Stimulated activated CD4-positive, alpha-beta T cell treated with anti-CD3 and anti-CD28 coated beads, Interleukin-12 subunit alpha, Interleukin-12 subunit beta, amount 100 ng/mL, for 24 hours (primary cell): ENCODE measurements around the gene ACSM2B.
"Not testable (repeated sequence)": the region's sequence is repeated elsewhere in the genome, so short reads cannot be mapped to it uniquely, and the experiment has no call there.

ENCODE experiments used
- DNase-seq, 2 experiments: peaks; one replicate each; pipeline ENCODE4 v3.0.0-alpha.2; 2020; ENCODE audit warnings: low read depth in 2 of 2

ACSM2B gene

DNA sequence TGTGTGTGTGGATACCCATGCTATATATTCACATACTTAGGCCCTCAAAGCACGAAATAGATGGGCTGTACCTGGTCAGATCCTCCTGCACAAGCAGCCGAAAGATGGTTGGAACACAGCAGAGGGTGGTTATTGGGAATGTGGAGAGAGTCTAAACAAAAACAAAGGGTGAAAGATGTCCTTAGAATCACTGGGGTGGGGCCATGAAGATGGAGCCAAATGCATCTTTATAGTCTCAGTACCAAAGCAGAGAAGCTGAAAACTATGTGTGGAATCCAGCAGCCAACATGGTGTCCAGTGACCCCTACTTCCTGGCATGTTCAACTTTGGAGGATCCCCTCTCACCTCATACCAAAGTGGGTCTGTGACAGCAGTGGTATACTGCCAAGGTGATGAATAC is 19.5 kb upstream of the ACSM2B start:
- DNase-seq = not testable (repeated sequence)

- not testable (repeated sequence) for DNase-seq
These were observed 18.9 kb upstream of the ACSM2B start for GRCh38 chr16:20595068-20595467.

- DNase-seq = not testable (repeated sequence)
These were observed 16.6 kb upstream of the ACSM2B start for GRCh38 chr16:20592780-20593179.

DNA sequence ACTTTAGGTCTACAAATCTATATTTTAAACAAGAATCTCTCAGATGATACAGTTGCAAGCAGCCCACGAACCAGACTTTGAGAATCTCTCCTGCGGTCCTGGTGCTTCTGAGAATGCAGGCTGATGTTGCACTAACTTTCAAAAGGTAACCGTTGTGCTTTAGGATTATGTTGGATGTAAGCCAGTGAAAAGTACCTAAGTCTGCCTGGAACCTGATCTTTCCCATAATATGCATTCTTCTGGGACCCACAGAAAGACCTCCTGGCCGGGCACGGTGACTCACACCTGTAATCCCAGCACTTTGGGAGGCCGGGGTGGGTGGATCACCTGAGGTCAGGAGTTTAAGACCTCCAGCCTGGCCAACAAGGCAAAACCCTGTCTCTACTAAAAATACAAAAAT is 13.3 kb upstream of the ACSM2B start:
- DNase-seq = not testable (repeated sequence)

- DNase-seq = not testable (repeated sequence)
These were observed 11.5 kb upstream of the ACSM2B start for GRCh38 chr16:20587645-20588074.

DNA sequence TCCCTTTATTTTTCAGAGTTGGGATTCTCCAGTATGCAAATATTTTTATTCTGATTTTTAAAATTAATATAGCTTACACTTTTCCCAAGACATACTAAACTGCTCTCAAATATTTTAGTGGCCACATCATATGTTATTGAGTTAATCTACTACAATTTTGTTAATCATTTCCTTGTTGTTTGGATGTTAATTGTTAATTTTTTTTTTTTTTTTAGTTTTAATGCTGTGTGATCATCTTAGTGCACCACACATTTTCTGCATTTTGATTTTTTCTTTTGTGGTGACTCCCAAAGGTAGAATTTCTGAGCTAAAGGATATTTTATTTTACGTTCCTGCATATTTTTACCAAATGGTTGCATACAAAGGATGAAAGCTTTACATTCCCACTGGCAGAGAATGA is 10.5 kb upstream of the ACSM2B start:
- not testable (repeated sequence) for DNase-seq

- DNase-seq = not testable (repeated sequence)
These were observed 9.9 kb upstream of the ACSM2B start for GRCh38 chr16:20586112-20586511.

DNA sequence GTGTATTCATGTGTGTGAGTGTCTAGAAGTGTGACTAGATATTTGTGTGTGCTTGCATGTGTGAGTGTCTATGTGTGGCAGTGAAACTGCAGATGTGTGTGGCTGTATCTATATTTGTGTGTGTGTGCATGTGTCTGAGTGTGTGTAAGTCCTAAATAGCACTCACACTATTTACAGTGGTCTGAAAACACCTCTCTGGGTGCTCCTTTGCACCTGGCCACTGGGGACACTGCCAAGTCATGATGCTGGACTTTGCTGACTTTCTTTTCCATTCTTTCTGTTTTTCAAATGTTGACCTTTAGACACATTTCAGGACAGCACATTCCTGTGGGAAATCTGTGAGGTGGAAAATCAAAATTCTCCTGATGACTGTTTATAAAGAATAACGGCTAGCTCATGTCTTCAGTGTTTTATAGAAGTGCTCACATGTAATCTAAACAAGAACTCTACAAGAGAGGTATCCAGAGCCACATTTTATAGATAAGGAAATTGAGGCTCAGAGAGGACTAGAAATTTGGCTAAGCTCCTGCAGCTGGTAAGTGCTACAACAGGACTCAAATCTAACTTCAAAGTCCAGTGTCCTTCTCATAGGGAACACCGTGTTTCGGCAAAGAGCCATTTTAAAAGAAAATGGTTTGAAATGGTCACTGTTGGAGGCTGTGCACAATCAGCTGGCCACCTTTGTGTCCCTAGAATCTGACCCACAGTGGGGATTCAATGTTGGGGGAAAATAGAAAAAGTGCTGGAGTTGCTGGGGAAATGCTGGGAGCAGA is 4.5 kb upstream of the ACSM2B start:
- not testable (repeated sequence) for DNase-seq

GRCh38 chr16:20578091-20578490 is 1.9 kb upstream of the ACSM2B start:
- DNase-seq = not testable (repeated sequence)

- DNase-seq = not testable (repeated sequence)
These were observed 7.0 kb downstream of the ACSM2B start for GRCh38 chr16:20569117-20569651.

DNA sequence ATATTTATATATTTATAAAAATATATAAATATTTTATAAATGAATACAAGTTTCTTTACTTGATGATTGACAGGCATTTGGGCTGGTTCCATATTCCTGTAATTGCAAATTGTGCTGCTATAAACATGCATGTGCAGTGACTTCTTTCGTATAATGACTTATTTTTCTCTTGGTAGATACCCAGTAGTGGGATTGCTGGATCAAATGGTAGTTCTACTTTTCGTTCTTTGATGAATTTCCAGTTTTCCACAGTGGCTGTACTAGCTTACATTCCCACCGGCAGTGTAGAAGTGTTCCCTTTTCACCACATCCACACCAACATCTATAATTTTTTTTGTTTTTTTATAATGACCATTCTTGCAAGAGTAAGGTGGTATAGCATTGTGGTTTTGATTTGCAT is 7.8 kb downstream of the ACSM2B start:
- DNase-seq = no peak

- DNase-seq = no peak
These were observed 9.3 kb downstream of the ACSM2B start for GRCh38 chr16:20566864-20567263.

DNA sequence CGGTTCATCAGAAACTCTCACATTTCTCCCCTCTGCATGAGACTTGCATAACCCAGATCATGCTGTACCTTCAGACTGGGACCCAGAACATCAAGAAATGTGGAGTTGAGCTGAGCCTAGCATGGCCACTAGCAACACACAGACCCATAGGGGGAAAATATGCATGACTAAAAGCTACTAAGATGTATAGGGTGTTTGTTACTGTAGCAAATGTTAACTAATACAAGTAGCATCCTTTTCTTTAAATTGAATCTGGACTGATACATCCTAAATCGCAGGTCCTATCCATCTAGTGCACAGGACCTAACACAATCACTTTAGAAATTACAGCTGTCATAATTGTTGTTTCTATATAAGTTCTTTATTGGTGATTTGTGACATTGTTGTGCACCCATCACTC is 10.8 kb downstream of the ACSM2B start:
- not testable (repeated sequence) for DNase-seq

GRCh38 chr16:20564218-20564617 is 11.9 kb downstream of the ACSM2B start:
- not testable (repeated sequence) for DNase-seq

- not testable (repeated sequence) for DNase-seq
These were observed 20.5 kb downstream of the ACSM2B start for GRCh38 chr16:20555628-20556027.

DNA sequence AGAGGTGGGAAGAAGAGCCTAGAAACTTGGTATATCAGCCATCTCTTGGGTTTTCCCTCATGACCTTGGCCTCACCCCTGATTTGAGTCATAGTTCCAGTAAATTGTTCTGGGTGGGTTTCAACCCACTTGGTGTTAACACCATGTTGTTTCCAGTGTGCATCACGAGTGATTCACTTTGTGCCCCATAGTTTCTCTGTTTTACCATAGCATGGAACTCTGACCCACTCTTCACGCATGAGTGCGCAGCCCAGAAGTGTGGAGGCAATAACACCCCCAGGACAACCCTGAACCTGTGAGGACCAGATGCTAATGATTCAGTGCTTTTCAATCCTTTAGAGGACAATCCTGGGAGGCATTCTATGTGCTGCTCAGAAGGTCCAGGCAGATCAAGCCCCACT is 21.5 kb downstream of the ACSM2B start:
- not testable (repeated sequence) for DNase-seq

DNA sequence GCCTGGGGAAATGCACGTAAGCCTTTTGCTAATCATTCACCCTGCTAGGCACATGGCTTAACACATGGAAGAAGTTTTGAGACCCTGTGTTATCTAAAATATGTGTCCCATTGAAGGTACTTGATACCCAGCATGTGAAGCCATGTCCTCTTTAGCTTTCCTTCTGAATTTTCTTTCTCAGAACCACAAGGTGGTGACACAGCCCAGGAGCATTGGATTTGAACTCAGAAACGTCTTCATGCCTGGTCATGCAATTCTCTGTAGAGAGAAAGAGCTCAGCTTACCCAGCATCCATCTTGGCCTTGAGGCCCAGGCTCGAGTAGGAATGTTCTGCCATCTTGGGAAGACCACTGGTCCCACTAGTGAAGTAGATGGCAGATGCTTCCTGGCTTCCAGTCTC is 22.7 kb downstream of the ACSM2B start:
- not testable (repeated sequence) for DNase-seq

DNA sequence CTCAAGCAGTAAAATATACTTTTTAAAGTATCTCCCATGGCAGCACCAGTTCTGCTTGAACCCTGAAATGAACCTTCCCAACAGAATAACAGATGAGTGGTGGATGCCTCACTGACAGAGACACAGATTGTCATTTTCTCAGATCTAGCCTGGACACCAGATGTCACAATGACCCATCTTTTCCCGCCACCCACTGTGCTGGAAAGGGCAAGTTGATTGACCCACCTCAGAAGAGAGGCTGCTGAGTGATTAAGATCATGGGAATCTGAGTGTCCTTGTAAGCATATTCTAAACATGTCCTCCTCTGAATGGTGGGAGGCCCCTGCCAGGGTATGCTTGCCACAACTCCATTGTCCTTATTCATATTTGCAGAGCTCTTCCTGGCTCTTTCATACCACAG is 29.2 kb downstream of the ACSM2B start:
- not testable (repeated sequence) for DNase-seq

DNA sequence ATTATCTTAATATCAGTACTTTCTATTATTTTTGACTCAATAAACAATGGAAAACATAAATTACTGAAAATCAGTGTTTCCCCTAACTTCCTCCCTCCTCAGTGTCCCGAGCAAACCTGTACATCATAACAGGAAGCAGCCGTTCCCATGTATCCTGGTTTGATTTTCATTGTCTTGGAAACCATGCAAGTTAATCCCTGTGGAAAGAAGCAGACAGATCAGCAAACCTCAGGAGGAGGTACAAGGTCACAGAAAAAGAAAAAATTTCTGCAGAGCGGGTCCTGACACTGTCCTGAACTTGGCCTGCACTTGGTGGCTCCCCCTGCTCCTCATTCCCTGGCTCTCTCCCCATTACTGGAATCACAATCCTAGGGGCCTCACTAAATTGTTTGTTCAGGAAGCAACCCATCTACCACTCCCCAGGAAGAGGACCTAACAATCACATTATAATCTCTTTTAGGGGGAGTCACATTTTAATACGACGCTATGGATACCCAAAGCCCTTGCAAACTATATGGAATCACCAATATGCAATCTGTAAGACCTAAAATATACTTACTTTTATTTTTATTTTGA is 29.8 kb downstream of the ACSM2B start:
- not testable (repeated sequence) for DNase-seq

DNA sequence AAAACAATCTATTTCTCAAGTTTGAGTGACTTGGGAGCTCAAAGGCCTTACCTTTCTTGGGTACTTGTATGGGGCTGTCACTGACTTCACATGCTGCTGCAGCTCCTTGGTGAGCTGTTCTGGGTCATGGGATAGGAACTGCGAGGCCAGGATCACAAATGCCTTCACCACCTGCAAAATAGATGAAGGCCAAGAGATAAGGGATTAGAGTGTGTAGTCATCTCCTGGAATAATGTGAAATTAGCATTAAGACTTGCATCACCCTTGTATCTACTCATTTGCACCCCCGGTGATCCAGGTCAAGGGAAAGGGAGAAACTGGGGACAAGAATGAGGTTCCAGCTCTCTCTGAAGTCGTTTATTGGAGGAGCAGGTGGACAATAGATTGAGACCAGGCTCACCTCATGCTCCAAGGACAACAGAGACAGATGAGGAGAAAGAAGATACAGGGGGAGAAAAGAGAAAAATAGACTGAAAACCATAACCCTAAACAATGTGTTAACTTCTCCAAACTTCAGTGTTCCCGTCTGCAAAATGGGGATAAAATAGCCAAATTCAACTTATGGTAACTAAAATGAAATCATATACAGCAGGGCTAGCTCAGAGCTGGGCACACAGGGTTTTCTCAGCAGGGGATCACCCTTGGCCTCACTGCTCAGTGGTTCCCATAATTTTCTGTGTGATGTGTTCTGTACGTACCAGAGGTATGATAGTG is 35.4 kb downstream of the ACSM2B start:
- DNase-seq = not testable (repeated sequence)

DNA sequence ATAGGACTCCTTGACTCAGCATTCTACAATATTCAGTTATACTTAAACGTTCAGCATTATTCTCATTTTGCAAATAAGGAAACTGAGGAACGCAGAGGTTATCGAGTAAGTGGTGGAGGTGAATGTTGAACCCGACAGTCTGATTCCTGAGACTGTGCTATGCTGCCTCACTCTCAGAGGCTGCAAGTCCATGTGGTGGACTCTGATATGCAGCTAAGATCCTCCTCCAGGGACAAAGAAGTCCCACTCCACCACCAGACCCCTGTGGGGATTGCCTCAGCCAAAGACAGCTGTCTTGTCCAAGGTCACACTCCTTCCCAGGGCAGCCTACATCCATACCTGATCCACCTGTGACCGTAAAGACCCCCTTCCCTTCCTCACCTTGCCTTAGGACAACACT is 37.5 kb downstream of the ACSM2B start:
- DNase-seq = no peak

DNA sequence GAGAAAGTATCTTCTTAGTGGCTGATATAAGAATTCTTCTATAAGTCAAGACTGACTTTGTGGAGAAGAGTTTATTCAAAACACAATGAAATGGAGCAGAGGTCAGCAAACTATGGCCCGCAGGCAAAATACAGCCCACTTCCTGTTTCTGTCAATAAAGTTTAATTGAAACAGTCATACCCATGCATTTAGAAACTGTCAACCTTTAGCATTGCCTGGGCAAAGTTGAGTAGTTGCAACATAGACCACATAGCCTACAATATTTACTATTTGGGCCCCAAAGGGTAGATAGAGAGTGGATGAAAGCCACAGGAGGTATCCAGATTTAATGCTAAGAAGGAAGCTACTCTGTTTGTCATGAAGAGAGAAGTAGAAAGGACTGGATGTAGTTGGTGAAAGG is 38.0 kb downstream of the ACSM2B start:
- DNase-seq = no peak
